Measurements from ENCODE around the gene MADD. TPM values are rescaled to one million over a fixed set of nuclear protein-coding genes. Genes with fewer than 3 reads are reported as not detected.
A peak's percentile ranks its signal among the peaks of the same experiment; 100 is the strongest.

The MADD gene
- total RNA-seq (100 to 1,000 TPM in 1 of 5 donors, 10 to 100 TPM in 4; 38.9 to 131 (median 54.0) TPM), polyA plus RNA-seq (10 to 100 TPM; 13.6 to 14.7 (median 14.2) TPM)
- long read RNA-seq, donor 1, partial matches to known transcripts, result 0 of 2 reads
- long read RNA-seq, donor 1, other reads (novel, unspliced or antisense), result 0 of 2 reads
- long read RNA-seq, donor 2, result 0 reads
- long read RNA-seq, donor 3, partial matches to known transcripts, result 0 of 2 reads
- long read RNA-seq, donor 3, other reads (novel, unspliced or antisense), result 0 of 2 reads
- long read RNA-seq, donor 4, result 0 reads
- long read RNA-seq, donor 5, partial matches to known transcripts, result 0 of 1 reads
- long read RNA-seq, donor 5, other reads (novel, unspliced or antisense), result 0 of 1 reads
- long read RNA-seq, donor 6, partial matches to known transcripts, result 10 of 10 reads
- long read RNA-seq, donor 6, other reads (novel, unspliced or antisense), result 0 of 10 reads
- long read RNA-seq, donor 7, partial matches to known transcripts, result 0 of 1 reads
- long read RNA-seq, donor 7, other reads (novel, unspliced or antisense), result 0 of 1 reads
- long read RNA-seq, donor 8, result 0 reads
- long read RNA-seq, donor 9, partial matches to known transcripts, result 9 of 9 reads
- long read RNA-seq, donor 9, other reads (novel, unspliced or antisense), result 0 of 9 reads
- long read RNA-seq, donor 10, result 0 reads

DNA sequence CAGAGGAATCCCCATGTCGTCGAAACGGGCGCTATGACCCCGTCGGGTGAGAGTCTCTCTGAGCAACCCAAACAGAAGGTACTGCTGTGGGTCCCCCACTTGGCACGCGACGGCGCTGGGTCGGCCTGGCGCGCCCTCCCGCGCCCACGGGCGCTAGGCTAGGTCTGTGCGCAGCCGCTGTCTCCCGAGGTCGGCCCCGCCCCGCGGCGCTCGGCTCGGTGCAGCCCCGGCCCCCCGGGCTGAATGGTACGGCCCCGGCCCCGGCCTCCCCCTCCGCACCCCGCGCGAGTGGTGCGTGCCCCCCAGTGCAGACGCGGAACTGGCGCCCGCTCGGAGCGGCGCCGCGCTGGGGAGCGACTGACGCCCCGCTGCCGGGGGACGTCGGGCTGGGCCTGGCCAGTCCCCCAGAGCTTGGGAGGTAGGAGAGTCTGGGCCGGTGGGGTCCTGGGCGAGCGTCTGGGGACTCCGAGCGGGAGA is at the start of gene MADD:
TSS of gene MADD (plus strand) at position 305 of the 477 bp plus-strand sequence.
- WGBS, 5 donors, result 0% methylated on average over 4 to 57 of the region's 57 CpGs
- H3K27me3 ChIP-seq, result no peaks in the 10 kb centered on the region
- H3K27ac ChIP-seq, result peak within 1 kb of the TSS; percentile 96 to 99 (median 97)
- peaks cover 4 to 15% (median 12%) of the 10 kb centered on the region in 4 donors for H3K36me3 ChIP-seq
- peak; percentile 89 to 96 for DNase-seq
- TF ChIP-seq POLR2AphosphoS5 (IDR thresholded peaks at IDR 0.05), result peak in 2 of 3 donors; percentile 76 to 83
- no peak for TF ChIP-seq EP300 (IDR thresholded peaks at IDR 0.05)
- peaks cover 39 to 57% (median 47%) of the 10 kb centered on the region in 4 donors for H3K4me1 ChIP-seq
- intact Hi-C loops (cut with DNase I; ENCODE audit: low total_unique reads), result loop anchor here (10.0 kb wide), 1 partner anchor 85 kb away; the partner anchor contains the start of gene PACSIN3
- no peaks in the 10 kb centered on the region for H3K9me3 ChIP-seq
- H3K4me3 ChIP-seq, result peak within 1 kb of the TSS; percentile 79 to 97 (median 82)

DNA sequence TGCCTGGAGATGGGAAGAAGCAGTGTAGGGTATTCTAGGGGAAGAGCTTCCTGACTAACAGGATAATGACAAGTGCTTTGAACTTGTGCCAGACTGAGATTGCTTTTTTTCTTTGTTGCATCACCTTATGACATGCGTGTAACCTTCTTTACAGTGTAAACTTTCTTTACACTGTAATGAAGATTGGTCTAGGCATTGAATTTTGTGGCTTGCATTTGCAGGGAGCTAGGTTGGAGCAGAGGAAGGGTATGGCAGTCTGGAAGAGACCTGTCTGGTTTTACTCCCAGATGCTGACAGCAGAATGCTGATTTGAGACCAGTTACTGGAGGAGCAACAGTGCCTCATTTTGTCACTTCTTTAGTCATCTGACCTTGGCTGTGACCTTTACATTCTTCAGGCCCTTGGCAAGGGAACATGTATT is 49.5 kb upstream of the MADD start:
- Histone ChIP-seq H3K27ac (peak overlapping the region in 2 of 5 donors; percentile 22 to 25), H3K9me3 (no peaks in the 10 kb centered on the region), H3K36me3 (peaks cover 6 to 73% (median 66%) of the 10 kb centered on the region in 4 donors), H3K27me3 (no peaks in the 10 kb centered on the region), H3K4me1 (peaks cover 18 to 46% (median 30%) of the 10 kb centered on the region in 4 donors), H3K4me3 (no peak overlapping the region)
- WGBS, 5 donors, result 35 to 81% (median 77%) methylated on average over 1 of the region's 1 CpG
- TF ChIP-seq EP300 (IDR thresholded peaks at IDR 0.05), result no peak
- TF ChIP-seq POLR2AphosphoS5 (IDR thresholded peaks at IDR 0.05), result peak in 1 of 3 donors; percentile 30
- no peak for DNase-seq
- intact Hi-C loops (cut with DNase I; ENCODE audit: low total_unique reads), result no loop called here

DNA sequence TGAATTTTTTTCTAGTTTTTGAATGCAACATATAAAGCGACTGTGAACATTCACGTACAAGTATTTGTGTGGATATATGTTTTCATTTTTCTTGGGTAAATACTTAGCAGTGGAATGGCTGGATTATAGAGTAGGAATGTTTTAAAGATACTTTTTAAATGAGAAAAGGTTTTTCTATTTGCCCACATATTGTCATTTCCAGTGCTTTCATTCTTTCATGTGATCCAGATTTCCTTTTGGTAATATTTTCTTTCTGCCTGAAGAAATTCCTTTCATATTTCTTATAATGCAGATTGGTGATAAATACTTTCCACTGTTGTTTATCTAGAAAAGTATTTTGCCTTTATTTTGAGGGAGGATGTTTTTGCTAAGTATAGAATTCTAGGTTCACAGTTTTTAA is 47.2 kb upstream of the MADD start:
- Histone ChIP-seq H3K36me3 (peaks cover 6 to 95% (median 82%) of the 10 kb centered on the region in 4 donors), H3K9me3 (no peaks in the 10 kb centered on the region), H3K27me3 (no peaks in the 10 kb centered on the region), H3K4me1 (peaks cover 0 to 23% (median 8%) of the 10 kb centered on the region in 4 donors), H3K4me3 (no peak overlapping the region), H3K27ac (no peak overlapping the region)
- WGBS, 5 donors, result 92 to 100% (median 94%) methylated on average over 2 of the region's 2 CpGs
- DNase-seq, result no peak
- TF ChIP-seq, protein P1, sequence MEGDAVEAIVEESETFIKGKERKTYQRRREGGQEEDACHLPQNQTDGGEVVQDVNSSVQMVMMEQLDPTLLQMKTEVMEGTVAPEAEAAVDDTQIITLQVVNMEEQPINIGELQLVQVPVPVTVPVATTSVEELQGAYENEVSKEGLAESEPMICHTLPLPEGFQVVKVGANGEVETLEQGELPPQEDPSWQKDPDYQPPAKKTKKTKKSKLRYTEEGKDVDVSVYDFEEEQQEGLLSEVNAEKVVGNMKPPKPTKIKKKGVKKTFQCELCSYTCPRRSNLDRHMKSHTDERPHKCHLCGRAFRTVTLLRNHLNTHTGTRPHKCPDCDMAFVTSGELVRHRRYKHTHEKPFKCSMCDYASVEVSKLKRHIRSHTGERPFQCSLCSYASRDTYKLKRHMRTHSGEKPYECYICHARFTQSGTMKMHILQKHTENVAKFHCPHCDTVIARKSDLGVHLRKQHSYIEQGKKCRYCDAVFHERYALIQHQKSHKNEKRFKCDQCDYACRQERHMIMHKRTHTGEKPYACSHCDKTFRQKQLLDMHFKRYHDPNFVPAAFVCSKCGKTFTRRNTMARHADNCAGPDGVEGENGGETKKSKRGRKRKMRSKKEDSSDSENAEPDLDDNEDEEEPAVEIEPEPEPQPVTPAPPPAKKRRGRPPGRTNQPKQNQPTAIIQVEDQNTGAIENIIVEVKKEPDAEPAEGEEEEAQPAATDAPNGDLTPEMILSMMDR (IDR thresholded peaks at IDR 0.05), result no peak
- no peak for TF ChIP-seq POLR2AphosphoS5 (IDR thresholded peaks at IDR 0.05)
- TF ChIP-seq EP300 (IDR thresholded peaks at IDR 0.05), result no peak
- TF ChIP-seq POLR2A (IDR thresholded peaks at IDR 0.05), result no peak
- intact Hi-C loops (cut with DNase I; ENCODE audit: low total_unique reads), result no loop called here

DNA sequence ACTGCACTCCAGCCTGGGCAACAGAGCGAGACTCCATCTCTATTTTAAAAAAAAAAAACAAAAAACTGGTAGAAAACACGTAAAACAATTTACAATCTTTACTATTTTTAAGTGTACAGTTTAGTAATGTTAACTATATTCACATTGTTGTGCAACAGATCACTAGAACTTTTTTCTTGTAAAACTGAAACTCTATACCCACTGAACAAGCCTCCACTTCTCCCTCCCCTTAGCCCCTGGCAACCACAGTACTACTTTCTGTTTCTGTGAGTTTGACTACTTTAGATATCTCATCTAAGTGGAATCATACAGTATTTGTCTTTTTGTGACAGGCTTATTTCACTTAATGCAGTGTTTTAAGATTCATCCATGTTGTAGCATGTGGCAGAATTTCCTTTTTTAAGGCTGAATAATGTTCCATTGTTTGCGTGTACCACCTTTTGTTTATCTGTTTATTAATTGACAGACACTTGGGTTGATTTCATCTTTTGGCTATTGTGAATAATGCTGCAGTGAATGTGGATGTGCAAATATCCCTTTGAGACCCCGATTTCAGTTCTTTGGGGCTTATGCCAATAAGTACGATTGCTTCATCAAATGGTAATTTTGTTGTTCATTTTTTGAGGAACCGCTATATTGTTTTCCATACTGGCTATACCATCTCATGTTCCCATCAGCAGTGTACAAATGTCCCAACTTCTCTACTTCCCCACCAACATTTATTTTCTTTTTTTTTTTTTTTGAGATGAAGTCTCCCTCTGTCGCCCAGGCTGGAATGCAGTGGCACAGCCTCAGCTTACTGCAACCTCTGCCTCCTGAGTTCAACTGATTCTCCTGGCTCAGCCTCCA is 44.2 kb upstream of the MADD start:
- Histone ChIP-seq H3K27me3 (no peaks in the 10 kb centered on the region), H3K4me1 (peaks cover 0 to 1% (median 0%) of the 10 kb centered on the region in 4 donors), H3K27ac (no peak overlapping the region), H3K9me3 (no peaks in the 10 kb centered on the region), H3K4me3 (no peak overlapping the region), H3K36me3 (peaks cover 0 to 91% (median 70%) of the 10 kb centered on the region in 4 donors)
- 91 to 96% (median 93%) methylated on average over 7 of the region's 7 CpGs for WGBS, 5 donors
- intact Hi-C loops (cut with DNase I; ENCODE audit: low total_unique reads), result no loop called here
- no peak for TF ChIP-seq EP300 (IDR thresholded peaks at IDR 0.05)
- no peak for TF ChIP-seq POLR2AphosphoS5 (IDR thresholded peaks at IDR 0.05)
- TF ChIP-seq, protein P1 (IDR thresholded peaks at IDR 0.05), result no peak
- TF ChIP-seq POLR2A (IDR thresholded peaks at IDR 0.05), result no peak
- no peak for DNase-seq

All from stomach (tissue), 19 donors.